GM23338 (cell line): ENCODE data around the gene MLST8. TPM values are rescaled to one million over a fixed set of nuclear protein-coding genes. Genes with fewer than 3 reads are reported as not detected.

Experiments
- ATAC-seq: fragments of 200-7000 bp; cut with Tn5 transposase; 3 replicates; pipeline ENCODE4 v1.9.1; 2020
- DNase-seq: peaks from one replicate; pipeline ENCODE4 v3.0.0-alpha.2; 2015; ENCODE audit warnings: low spot score
- H2AFZ ChIP-seq: fragments of 200-600 bp; sonication (generic); 2 replicates; pipeline ENCODE4 v1.8.0; 2016; ENCODE audit warnings: antibody characterized with exemption, mild to moderate bottlenecking, moderate library complexity
- H3F3A ChIP-seq: fragments of 200-600 bp; sonication (generic); replicated peaks from 2 replicates; pipeline ENCODE4 v1.8.0; 2017; ENCODE audit warnings: antibody characterized with exemption, mixed run types, low read depth
- H3K27ac ChIP-seq: fragments of 200-600 bp; sonication (generic); 2 replicates; pipeline ENCODE4 v1.6.1; 2016; ENCODE audit warnings: low read depth
- H3K27me3 ChIP-seq: fragments of 200-600 bp; sonication (generic); 2 replicates; pipeline ENCODE4 v1.8.0; 2016; ENCODE audit warnings: mild to moderate bottlenecking, mixed run types, moderate library complexity; ENCODE audit not compliant: insufficient read depth
- H3K36me3 ChIP-seq: fragments of 200-600 bp; sonication (generic); 2 replicates; pipeline ENCODE4 v1.8.0; 2016; ENCODE audit warnings: mild to moderate bottlenecking; ENCODE audit not compliant: insufficient read depth
- H3K4me1 ChIP-seq: fragments of 200-600 bp; sonication (generic); 2 replicates; pipeline ENCODE4 v1.8.0; 2016; ENCODE audit warnings: mild to moderate bottlenecking, moderate library complexity; ENCODE audit not compliant: insufficient read depth
- H3K4me2 ChIP-seq: fragments of 200-600 bp; sonication (generic); 2 replicates; pipeline ENCODE4 v1.7.1; 2017; ENCODE audit warnings: mixed run types
- H3K4me3 ChIP-seq: fragments of 200-600 bp; sonication (generic); 2 replicates; pipeline ENCODE4 v1.6.1; 2016; ENCODE audit warnings: mixed run types
- H3K79me2 ChIP-seq: fragments of 200-600 bp; sonication (generic); replicated peaks from 2 replicates; pipeline ENCODE4 v1.8.0; 2017; ENCODE audit warnings: mild to moderate bottlenecking; ENCODE audit not compliant: insufficient read depth
- H3K9me2 ChIP-seq: fragments of 200-600 bp; sonication (generic); 2 replicates; pipeline ENCODE4 v1.8.0; 2017; ENCODE audit not compliant: insufficient read depth
- H4K20me1 ChIP-seq: fragments of 200-600 bp; sonication (generic); replicated peaks from 2 replicates; pipeline ENCODE4 v1.8.0; 2017; ENCODE audit warnings: mild to moderate bottlenecking; ENCODE audit not compliant: insufficient read depth
- H3K27ac Mint-ChIP-seq: 2 replicates; pipeline ENCODE4 v1.8.0; 2020; ENCODE audit warnings: inconsistent platforms, mild to moderate bottlenecking, moderate library complexity, mixed read lengths
- H3K27me3 Mint-ChIP-seq: 3 replicates; pipeline ENCODE4 v1.8.0; 2022; ENCODE audit warnings: low read depth, mild to moderate bottlenecking, moderate library complexity, mixed read lengths, inconsistent platforms; ENCODE audit not compliant: insufficient read depth, poor library complexity
- H3K36me3 Mint-ChIP-seq: 3 replicates; pipeline ENCODE4 v1.8.0; 2021; ENCODE audit warnings: low read depth, mild to moderate bottlenecking, inconsistent platforms, moderate library complexity, mixed read lengths
- H3K4me1 Mint-ChIP-seq: 3 replicates; pipeline ENCODE4 v1.8.0; 2020; ENCODE audit warnings: mild to moderate bottlenecking, inconsistent platforms, mixed read lengths
- H3K4me3 Mint-ChIP-seq: 3 replicates; pipeline ENCODE4 v1.8.0; 2021; ENCODE audit warnings: moderate library complexity, mild to moderate bottlenecking, inconsistent platforms, mixed read lengths
- H3K9me3 Mint-ChIP-seq: 3 replicates; pipeline ENCODE4 v1.8.0; 2020; ENCODE audit warnings: moderate library complexity, mild to moderate bottlenecking, inconsistent platforms, mixed read lengths
- CTCF ChIP-seq, 2 experiments: fragments of 200-600 bp in 1 of 2; sonication (generic) in 1 of 2; conservative IDR thresholded peaks; 2 replicates each; pipeline versions ENCODE4 v1.5.1 to v1.6.1; 2016 to 2017; ENCODE audit warnings: antibody characterized with exemption in 2 of 2, low read depth in 2 of 2, mild to moderate bottlenecking in 2 of 2, moderate library complexity in 1 of 2
- ZNF114 ChIP-seq: fragments of 250-450 bp; sonication (Bioruptor Pico); IDR thresholded peaks from 2 replicates; pipeline ENCODE4 v1.5.0; 2020; ENCODE audit warnings: mild to moderate bottlenecking, moderate library complexity
- ZNF462 ChIP-seq: fragments of 250-450 bp; sonication (Bioruptor Pico); IDR thresholded peaks from 2 replicates; pipeline ENCODE4 v1.5.0; 2020; ENCODE audit warnings: mild to moderate bottlenecking, moderate library complexity
- polyA plus RNA-seq: library from polyadenylated mRNA; unstranded; fragments of >200 nt; fragmentation: Nextera tagmentation; extraction: Ambion mirVana; gene quantifications from 2 replicates; pipeline ENCODE4 v1.2.1, GENCODE V29; 2016
- total RNA-seq: library from RNA; depleted of rRNA; stranded (reverse); fragments of >200 nt; shearing (Covaris generic); gene quantifications from 2 replicates; pipeline ENCODE4 v1.2.3, GENCODE V29; 2014

MLST8 gene
- total and polyA plus RNA-seq, 2 experiments from 2014 or later: 58.8 to 138 TPM

DNA sequence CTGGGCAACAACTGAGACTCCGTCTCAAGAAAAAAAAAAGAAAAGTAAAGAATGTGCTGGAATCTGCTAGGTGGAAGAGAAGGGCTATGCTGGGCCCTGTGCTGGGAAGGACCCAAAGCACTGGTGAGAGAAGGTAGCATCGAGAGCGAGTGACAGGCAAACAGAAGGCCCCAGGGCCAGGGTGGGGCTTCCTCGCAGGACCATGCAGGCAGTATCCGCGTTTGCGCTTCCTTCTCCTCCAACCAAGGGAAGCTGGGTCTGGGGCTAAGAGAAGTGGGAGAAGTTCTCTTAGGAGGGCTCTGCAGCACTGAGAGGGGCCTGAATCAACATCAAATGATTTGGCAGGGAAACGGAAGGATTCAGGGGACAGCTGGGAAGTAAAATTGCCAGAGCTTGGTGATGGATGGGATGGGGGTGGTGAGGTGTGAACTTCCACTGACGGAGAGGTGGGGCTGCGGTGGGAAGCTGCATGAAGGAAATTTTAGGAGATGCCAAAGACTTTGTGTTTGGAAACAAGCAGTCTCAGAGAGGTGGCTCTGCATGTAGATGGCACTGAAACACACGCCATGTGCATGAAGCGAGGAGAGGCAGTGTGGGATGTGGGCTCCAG lies 51.4 kb downstream of the MLST8 start:
- peaks cover 49% of the 10 kb centered on the region for H3K79me2 ChIP-seq
- no peak overlapping the region for H3K4me3 Mint-ChIP-seq
- H3K27ac ChIP-seq: no peak overlapping the region
- H2AFZ ChIP-seq: no peak overlapping the region
- no peak overlapping the region for H3K4me2 ChIP-seq
- H3K4me1 Mint-ChIP-seq: peaks cover 12% of the 10 kb centered on the region
- peaks cover 54% of the 10 kb centered on the region for H4K20me1 ChIP-seq
- peaks cover 9% of the 10 kb centered on the region for H3K27me3 Mint-ChIP-seq
- peaks cover 78% of the 10 kb centered on the region for H3F3A ChIP-seq
- H3K4me1 ChIP-seq: 0 out of 2 replicates have a peak, but pooled peaks cover 5% of the 10 kb centered on the region
- H3K9me2 ChIP-seq: no peaks in the 10 kb centered on the region
- H3K4me3 ChIP-seq: no peak overlapping the region
- TF ChIP-seq ZNF114 (CRISPR knock-in tag) (no peak), CTCF (conservative IDR thresholded peaks at IDR 0.05; ENCODE audit: low read depth in 2 of 2) (no peak), ZNF462 (CRISPR knock-in tag) (no peak)
- no peak overlapping the region for H3K27ac Mint-ChIP-seq
- peaks cover 72% of the 10 kb centered on the region for H3K36me3 ChIP-seq
- ATAC-seq (no peak), DNase-seq (no peak)
- peaks cover 92% of the 10 kb centered on the region for H3K36me3 Mint-ChIP-seq
- H3K27me3 ChIP-seq: no peaks in the 10 kb centered on the region
- H3K9me3 Mint-ChIP-seq: no peaks in the 10 kb centered on the region
